Mucosa of rectum (tissue), 2 donors: Measurements from ENCODE around the gene ATP2C2.

Source experiments
- H3K27ac ChIP-seq, 2 donors: one replicate each; pipeline ENCODE4 v1.7.0; 2013; ENCODE audit warnings: inconsistent platforms in 2 of 2, low read depth in 2 of 2, low read length in 2 of 2
- H3K27me3 ChIP-seq, 2 donors: one replicate each; pipeline ENCODE4 v1.7.0; 2013; ENCODE audit warnings: low read length in 2 of 2; ENCODE audit not compliant: control insufficient read depth in 2 of 2, insufficient read depth in 2 of 2
- H3K36me3 ChIP-seq, 2 donors: one replicate each; pipeline ENCODE4 v1.7.0; 2013; ENCODE audit warnings: low read length in 2 of 2; ENCODE audit not compliant: control insufficient read depth in 2 of 2, insufficient read depth in 2 of 2
- H3K4me1 ChIP-seq, 2 donors: one replicate each; pipeline ENCODE4 v1.7.0; 2013; ENCODE audit warnings: low read length in 2 of 2, mild to moderate bottlenecking in 1 of 2; ENCODE audit not compliant: control insufficient read depth in 2 of 2, insufficient read depth in 2 of 2
- H3K4me3 ChIP-seq, 2 donors: one replicate each; pipeline ENCODE4 v1.7.0; 2013; ENCODE audit warnings: low read length in 2 of 2
- H3K9ac ChIP-seq, 2 donors: one replicate each; pipeline ENCODE4 v1.7.0; 2013; ENCODE audit warnings: low read length in 2 of 2, low read depth in 1 of 2, mild to moderate bottlenecking in 1 of 2
- H3K9me3 ChIP-seq, 2 donors: one replicate each; pipeline ENCODE4 v1.7.0; 2013; ENCODE audit warnings: low read length in 2 of 2; ENCODE audit not compliant: control insufficient read depth in 2 of 2
- donor health status: healthy.
- donor health status: Normal muscosa, but diverticular disease.

Gene ATP2C2

DNA sequence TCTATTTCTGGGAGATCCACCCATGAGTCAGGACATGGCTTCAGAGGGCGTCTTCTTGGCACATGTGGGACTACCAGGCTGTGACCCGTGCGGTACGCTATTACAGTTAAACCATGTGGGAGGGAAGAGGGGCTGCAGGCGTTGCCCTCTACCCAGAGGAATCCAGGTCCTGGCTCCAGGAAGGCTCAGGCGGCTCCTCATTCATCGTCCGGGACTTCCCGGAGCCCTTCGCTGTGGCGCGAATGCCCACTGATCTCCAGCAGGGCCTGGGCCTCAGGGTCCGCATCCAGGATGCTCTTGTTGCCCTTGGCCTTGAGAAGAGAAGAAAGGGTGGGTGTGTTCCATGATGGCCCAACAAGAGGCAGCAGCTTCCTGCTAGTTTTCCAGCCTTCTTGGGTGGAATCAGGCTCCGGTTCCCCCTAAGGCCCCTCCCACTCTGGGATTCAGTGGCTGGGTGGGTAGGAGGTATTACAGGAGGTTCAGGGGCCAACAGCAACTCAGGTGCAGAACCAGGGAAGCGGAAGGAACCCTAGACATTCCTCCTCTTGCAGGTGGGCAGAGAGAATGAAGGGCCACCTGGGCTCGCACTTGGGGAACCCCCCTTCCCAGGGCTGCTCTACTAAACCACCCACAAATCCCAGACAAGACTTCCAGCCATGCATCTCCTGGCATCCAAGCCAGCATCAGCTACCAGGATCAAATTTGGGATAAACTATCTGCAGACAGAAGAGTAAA, 111.5 kb downstream of the ATP2C2 start:
- Histone ChIP-seq H3K9me3 (no peaks in the 10 kb centered on the region), H3K4me3 (no peak overlapping the region), H3K9ac (no peak overlapping the region), H3K36me3 (peaks cover 6 to 29% of the 10 kb centered on the region in 2 donors), H3K27me3 (no peaks in the 10 kb centered on the region), H3K4me1 (no peaks in the 10 kb centered on the region), H3K27ac (no peak overlapping the region)

DNA sequence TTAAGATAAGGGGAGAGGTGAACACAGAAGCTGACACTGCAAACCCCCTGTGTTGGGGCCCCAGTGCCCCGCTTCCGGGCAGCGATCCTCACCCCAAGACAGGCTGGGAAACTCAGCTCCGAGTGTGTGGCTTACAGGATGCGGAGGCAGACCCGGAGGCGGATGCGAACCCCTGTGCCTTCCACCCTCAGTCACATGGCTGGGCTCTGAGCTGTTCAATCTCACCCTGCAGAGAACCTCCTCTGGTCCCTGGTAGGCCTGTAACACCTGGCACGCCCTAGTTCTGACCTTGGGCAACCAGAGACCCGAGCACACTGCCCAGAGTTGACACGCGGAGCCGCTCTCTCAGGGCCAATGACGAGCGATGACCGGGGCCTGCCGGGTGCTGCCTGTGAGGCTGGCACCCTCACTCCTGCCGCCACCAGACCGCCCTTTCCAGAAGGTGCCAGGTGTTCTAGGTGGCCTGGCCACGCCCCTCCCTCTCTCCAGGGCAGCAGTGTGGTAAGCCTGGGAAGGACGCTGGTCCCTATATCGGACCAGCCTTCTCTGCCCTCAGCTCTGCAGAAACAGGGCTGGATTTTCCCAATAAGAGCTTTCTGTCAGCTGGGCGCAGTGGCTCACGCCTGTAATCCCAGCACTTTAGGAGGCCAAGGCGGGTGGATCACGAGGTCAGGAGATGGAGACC, 112.9 kb downstream of the ATP2C2 start:
- H3K9ac ChIP-seq: no peak overlapping the region
- H3K36me3 ChIP-seq: peaks cover 8 to 34% of the 10 kb centered on the region in 2 donors
- H3K9me3 ChIP-seq: no peaks in the 10 kb centered on the region
- H3K4me3 ChIP-seq: no peak overlapping the region
- H3K27me3 ChIP-seq: no peaks in the 10 kb centered on the region
- H3K4me1 ChIP-seq: no peaks in the 10 kb centered on the region
- no peak overlapping the region for H3K27ac ChIP-seq

DNA sequence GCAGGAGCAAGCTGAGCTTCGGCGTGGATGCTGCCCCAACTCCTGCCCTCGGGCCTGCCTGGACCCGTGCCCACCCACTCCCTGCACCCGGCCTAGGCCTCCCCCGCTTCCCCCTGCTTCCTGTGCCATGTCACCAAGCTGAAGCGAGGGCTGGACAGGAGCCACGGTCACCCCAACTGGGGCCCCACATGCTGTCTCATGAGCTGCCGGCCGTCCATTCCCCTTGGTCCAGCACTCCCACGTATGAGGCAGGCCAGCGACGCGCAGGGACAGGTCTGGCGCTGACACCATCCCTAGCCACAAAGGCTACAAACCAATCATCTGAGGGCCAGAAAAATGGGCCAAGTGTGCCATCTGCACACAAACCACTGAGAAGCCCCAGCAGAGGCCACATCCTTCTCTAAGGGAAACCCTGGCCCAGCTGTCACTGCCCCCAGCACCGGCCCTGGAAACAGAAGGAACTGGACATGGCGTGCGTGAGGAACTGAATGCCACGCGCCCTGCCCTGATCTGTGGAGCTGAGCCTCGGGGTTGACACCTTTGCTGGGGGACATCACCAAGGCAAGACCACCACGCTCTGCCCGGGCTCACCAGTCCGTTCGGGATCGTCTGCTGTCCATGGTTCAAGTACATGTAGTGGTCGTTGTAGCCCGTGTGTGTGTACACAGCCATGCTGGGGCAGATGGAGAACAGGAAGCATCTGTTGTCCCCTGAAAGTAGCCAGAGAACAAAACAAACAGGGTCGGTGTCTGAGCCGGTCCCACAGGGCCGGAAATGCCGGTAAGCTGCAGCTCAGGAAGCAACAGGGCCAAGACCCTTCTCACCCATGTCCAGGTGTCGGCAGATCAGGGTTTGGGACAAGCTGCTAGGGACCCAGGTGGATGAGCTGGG, 113.9 kb downstream of the ATP2C2 start:
- Histone ChIP-seq H3K27me3 (no peaks in the 10 kb centered on the region), H3K4me1 (no peaks in the 10 kb centered on the region), H3K9me3 (no peaks in the 10 kb centered on the region), H3K4me3 (no peak overlapping the region), H3K27ac (no peak overlapping the region), H3K36me3 (peaks cover 15 to 41% of the 10 kb centered on the region in 2 donors), H3K9ac (no peak overlapping the region)

DNA sequence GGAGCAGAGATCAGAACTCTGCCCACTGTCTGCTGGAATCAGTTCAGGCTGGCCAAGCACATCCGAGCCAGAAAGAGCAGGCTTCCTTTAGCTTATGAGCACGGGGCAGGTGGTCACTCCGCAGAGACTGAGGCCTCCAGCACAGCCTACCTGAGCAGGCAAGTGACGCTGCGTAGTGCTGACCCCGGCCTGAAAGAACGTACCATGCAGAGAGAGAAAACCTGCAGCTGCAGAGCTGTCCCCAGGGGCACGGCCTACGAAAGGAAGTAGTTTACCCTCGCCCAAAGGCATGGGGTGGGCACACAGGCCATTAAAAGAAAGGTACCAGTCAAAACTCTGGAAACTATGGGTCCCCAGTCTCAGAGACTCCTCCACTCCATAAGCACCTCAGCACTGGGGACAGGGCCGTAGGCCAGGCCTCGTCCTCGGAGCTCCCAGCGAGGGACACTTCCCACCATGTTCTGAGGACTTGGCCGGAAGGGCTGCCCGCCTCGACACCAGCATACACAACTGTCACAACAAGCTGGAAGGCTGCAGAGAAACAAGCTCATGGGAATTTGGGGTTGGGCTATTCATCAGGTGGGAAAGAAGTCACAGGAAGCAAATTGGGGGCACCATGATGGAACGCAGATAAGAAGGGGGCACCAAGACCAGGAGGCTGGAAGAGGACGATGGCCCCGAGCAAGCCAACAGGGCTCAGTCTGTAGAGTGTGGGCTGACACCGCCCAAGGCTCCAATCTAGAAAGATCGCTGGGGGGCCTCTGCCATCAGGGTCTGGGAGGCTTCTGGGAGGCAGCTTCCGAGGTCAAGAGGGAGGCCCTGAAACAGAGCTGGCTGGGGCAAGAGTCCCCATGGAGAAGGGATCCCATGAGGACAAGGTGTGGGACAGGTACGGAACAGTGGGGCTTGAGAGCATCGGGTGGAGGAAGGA, 114.9 kb downstream of the ATP2C2 start:
- H3K9me3 ChIP-seq: no peaks in the 10 kb centered on the region
- peaks cover 19 to 48% of the 10 kb centered on the region in 2 donors for H3K36me3 ChIP-seq
- H3K4me1 ChIP-seq: no peaks in the 10 kb centered on the region
- H3K27ac ChIP-seq: no peak overlapping the region
- no peak overlapping the region for H3K4me3 ChIP-seq
- no peaks in the 10 kb centered on the region for H3K27me3 ChIP-seq
- no peak overlapping the region for H3K9ac ChIP-seq

DNA sequence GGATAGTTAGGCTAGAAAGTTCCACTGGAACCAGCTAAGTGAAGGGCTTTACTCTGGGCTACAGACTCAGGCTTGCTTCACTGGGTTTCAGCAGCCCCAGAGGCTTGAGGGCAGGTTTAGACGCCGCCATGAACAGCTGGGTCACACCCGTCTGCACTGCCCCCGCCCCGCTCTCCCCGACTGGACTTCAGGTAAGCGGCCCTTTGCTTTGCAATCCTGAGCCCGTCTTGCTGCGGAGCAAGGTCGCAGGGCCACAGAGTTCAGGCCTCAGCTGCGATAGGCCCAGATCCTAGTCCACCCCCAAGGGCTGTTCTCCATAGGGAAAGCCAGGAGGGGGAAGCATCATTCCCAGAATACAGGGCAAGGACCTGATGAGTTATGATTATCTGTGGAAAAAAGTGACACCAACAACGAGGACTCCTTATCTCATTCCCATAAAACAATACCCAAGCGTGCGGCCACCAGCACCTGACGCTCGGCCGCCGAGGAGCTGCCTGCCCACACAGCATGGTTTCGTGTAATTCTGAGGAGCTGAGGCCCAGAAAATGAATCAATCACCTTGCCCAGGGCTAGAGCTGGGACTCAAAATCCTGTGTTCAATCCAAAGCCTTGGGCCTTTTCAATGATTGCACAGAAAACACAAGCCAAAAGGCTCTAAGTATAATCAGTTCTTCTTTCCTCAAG, 115.7 kb downstream of the ATP2C2 start:
- peaks cover 19 to 44% of the 10 kb centered on the region in 2 donors for H3K36me3 ChIP-seq

DNA sequence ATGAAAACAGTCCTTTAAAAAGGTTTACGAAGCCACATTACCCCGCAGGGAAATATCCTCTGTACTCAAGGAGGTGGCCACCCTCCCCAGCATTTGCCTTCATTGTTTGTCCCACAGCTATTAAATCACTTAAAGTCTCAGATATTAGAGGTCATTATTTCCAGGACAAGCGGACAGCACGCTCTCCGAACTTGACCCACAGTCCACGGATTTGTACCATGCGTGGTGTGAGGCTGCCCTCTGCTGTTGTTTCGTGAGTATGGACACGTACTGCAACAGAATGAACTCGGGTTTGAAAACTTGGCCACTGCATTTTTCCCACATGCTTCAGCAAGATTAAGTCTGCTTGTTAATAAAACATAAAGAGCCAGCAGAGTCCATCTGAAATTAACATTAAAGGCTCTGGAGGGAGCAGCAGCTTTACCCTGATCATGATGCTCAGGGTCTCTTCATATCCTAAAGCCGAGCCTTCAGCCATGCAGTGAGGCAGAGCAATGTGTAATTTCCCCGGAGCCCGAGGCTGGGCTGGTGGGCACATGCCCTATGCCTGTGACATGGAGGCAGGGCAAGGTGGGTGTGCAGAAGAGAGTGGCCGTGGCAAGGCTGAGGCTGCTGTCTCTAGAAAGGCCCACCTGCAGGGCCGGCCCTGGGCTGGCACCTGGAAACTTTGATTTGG, 116.4 kb downstream of the ATP2C2 start:
- Histone ChIP-seq H3K27ac (no peak overlapping the region), H3K4me1 (no peaks in the 10 kb centered on the region), H3K9me3 (no peaks in the 10 kb centered on the region), H3K9ac (no peak overlapping the region), H3K36me3 (peaks cover 25 to 49% of the 10 kb centered on the region in 2 donors), H3K4me3 (no peak overlapping the region), H3K27me3 (no peaks in the 10 kb centered on the region)

More for the DNA sequence above, 115.7 kb downstream of the ATP2C2 start:
- Histone ChIP-seq H3K9ac (no peak overlapping the region), H3K4me1 (no peaks in the 10 kb centered on the region), H3K27ac (no peak overlapping the region), H3K9me3 (no peaks in the 10 kb centered on the region), H3K27me3 (no peaks in the 10 kb centered on the region), H3K4me3 (no peak overlapping the region)

DNA sequence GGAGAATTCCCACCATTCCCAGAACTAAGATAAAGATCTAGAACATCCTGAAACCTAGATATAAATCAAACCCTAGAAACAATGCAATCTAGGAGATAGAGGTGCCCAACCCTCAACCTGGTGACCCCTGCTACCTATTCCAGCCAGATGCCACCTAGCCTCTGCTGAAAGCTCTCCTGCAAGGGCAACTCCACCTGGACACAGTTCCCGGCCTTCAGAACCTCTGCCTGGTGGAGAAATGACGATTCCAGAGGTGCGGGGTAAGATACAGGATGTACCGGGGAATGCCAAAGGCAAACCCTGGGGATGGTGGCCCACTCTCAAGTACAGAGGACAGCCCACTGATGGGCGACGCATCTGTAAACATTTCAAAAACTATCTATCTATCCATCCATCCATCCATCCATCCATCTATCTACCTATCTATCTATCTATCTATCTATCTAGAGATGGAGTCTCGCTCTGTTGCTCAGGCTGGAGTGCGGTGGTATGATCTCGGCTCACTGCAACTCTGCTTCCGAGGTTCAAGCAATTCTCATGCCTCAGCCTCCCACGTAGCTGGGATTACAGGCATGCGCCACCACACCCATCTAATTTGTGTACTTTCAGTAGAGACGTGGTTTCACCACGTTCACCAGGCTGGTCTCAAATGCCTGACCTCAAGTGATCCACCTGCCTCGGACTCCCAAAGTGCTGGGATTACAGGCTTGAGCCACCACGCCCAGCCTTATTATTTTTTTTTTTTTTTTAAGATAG, 117.1 kb downstream of the ATP2C2 start:
- peaks cover 23 to 45% of the 10 kb centered on the region in 2 donors for H3K36me3 ChIP-seq
- no peaks in the 10 kb centered on the region for H3K27me3 ChIP-seq
- no peak overlapping the region for H3K27ac ChIP-seq
- no peaks in the 10 kb centered on the region for H3K4me1 ChIP-seq
- H3K9ac ChIP-seq: no peak overlapping the region
- H3K4me3 ChIP-seq: no peak overlapping the region
- no peaks in the 10 kb centered on the region for H3K9me3 ChIP-seq

DNA sequence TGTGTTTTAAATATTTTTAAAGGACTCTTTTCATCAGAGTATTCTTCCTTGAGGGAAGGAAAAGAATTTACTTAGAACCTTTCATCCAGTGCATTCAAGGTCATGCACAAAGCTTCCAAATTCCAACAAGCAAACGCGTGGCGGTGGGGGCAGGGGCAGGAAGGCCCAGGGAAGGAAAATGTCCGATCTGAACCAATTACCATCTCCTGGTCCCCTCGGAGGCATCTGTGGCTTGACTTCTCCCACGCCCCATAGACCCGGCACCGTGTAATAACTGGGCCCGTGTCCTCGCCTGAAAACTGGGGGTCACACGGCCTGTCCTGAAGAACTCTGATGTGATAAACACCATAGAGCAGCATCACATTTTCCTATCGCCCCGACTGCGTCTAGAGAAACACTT, 117.8 kb downstream of the ATP2C2 start:
- H3K4me3 ChIP-seq: no peak overlapping the region
- no peaks in the 10 kb centered on the region for H3K4me1 ChIP-seq
- H3K9me3 ChIP-seq: no peaks in the 10 kb centered on the region
- H3K27me3 ChIP-seq: no peaks in the 10 kb centered on the region
- H3K36me3 ChIP-seq: peaks cover 23 to 42% of the 10 kb centered on the region in 2 donors
- H3K27ac ChIP-seq: no peak overlapping the region
- no peak overlapping the region for H3K9ac ChIP-seq
